ENCODE data around the gene INTS3.
A peak's percentile ranks its signal among the peaks of the same experiment; 100 is the strongest.

The INTS3 gene

GRCh38 chr1:153775458-153776327 is 47.8 kb downstream of the INTS3 start:
- no peaks in the 10 kb centered on the region for H3K36me3 ChIP-seq (ENCODE audit: insufficient read depth)
- peaks cover 4% of the 10 kb centered on the region for H3K4me1 ChIP-seq (ENCODE audit: low read depth, poor library complexity, severe bottlenecking)
- TF ChIP-seq, protein P1, sequence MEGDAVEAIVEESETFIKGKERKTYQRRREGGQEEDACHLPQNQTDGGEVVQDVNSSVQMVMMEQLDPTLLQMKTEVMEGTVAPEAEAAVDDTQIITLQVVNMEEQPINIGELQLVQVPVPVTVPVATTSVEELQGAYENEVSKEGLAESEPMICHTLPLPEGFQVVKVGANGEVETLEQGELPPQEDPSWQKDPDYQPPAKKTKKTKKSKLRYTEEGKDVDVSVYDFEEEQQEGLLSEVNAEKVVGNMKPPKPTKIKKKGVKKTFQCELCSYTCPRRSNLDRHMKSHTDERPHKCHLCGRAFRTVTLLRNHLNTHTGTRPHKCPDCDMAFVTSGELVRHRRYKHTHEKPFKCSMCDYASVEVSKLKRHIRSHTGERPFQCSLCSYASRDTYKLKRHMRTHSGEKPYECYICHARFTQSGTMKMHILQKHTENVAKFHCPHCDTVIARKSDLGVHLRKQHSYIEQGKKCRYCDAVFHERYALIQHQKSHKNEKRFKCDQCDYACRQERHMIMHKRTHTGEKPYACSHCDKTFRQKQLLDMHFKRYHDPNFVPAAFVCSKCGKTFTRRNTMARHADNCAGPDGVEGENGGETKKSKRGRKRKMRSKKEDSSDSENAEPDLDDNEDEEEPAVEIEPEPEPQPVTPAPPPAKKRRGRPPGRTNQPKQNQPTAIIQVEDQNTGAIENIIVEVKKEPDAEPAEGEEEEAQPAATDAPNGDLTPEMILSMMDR (conservative IDR thresholded peaks at IDR 0.05; ENCODE audit: low read depth, low read length), result 0 out of 2 replicates have a peak, but pooled peaks have one; percentile 13
- no peak overlapping the region; the same call in 1 of the 2 replicates for H3K9ac ChIP-seq
- H3K27ac ChIP-seq, result no peak overlapping the region
- peak overlapping the region; percentile 82 for H2AFZ ChIP-seq (ENCODE audit: low read depth)
- peak overlapping the region; percentile 82 for H3K4me2 ChIP-seq
- no peaks in the 10 kb centered on the region for H4K20me1 ChIP-seq (ENCODE audit: insufficient read depth)
- H3K79me2 ChIP-seq (ENCODE audit: insufficient read depth, low read depth), result no peaks in the 10 kb centered on the region
- peaks cover 32% of the 10 kb centered on the region for H3K27me3 ChIP-seq (ENCODE audit: insufficient read depth, low read depth)
- peak overlapping the region; percentile 96 for H3K4me3 ChIP-seq (IDR thresholded peaks at IDR 0.05; ENCODE audit: insufficient read depth, low read depth, low read length)

DNA sequence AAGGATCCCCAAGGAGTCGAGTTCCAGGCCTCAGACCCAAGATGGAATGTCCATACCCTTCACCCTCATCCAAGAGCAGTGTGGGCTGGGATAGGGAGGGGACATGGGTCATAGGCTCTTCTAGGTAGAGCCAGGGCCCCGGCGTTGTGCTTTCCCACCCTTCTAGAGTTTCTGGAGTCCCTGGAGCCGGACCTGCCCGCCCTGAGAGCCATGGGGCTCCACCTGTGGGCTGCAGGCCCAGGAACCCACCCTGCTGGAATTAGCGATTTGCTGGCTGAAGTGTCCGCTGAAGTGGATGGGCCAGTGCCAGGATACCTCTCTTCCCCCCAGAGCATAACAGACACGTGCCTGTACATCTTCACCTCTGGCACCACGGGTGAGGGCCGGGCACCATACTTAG is 48.5 kb downstream of the INTS3 start:
- peak overlapping the region; percentile 82 for H2AFZ ChIP-seq (ENCODE audit: low read depth)
- H3K4me3 ChIP-seq (IDR thresholded peaks at IDR 0.05; ENCODE audit: insufficient read depth, low read depth, low read length), result peak overlapping the region; percentile 96
- peaks cover 32% of the 10 kb centered on the region for H3K27me3 ChIP-seq (ENCODE audit: insufficient read depth, low read depth)
- H3K9ac ChIP-seq, result no peak overlapping the region
- H4K20me1 ChIP-seq (ENCODE audit: insufficient read depth), result no peaks in the 10 kb centered on the region
- TF ChIP-seq, protein P1 (conservative IDR thresholded peaks at IDR 0.05; ENCODE audit: low read depth, low read length), result no peak
- peaks cover 4% of the 10 kb centered on the region for H3K4me1 ChIP-seq (ENCODE audit: low read depth, poor library complexity, severe bottlenecking)
- H3K36me3 ChIP-seq (ENCODE audit: insufficient read depth), result no peaks in the 10 kb centered on the region
- H3K27ac ChIP-seq, result no peak overlapping the region
- peak overlapping the region; percentile 82 for H3K4me2 ChIP-seq
- no peaks in the 10 kb centered on the region for H3K79me2 ChIP-seq (ENCODE audit: insufficient read depth, low read depth)

GRCh38 chr1:153776845-153777370 is 49.1 kb downstream of the INTS3 start:
- Histone ChIP-seq H3K36me3 (ENCODE audit: insufficient read depth) (no peaks in the 10 kb centered on the region), H4K20me1 (ENCODE audit: insufficient read depth) (no peaks in the 10 kb centered on the region), H3K27ac (no peak overlapping the region), H3K9ac (no peak overlapping the region), H3K79me2 (ENCODE audit: insufficient read depth, low read depth) (no peaks in the 10 kb centered on the region), H3K4me3 (IDR thresholded peaks at IDR 0.05; ENCODE audit: insufficient read depth, low read depth, low read length) (no peak overlapping the region), H3K4me2 (no peak overlapping the region), H3K27me3 (ENCODE audit: insufficient read depth, low read depth) (peaks cover 32% of the 10 kb centered on the region), H3K4me1 (ENCODE audit: low read depth, poor library complexity, severe bottlenecking) (peaks cover 4% of the 10 kb centered on the region), H2AFZ (ENCODE audit: low read depth) (no peak overlapping the region)
- TF ChIP-seq, protein P1 (conservative IDR thresholded peaks at IDR 0.05; ENCODE audit: low read depth, low read length), result no peak

GRCh38 chr1:153777648-153778047 is 49.8 kb downstream of the INTS3 start:
- no peaks in the 10 kb centered on the region for H3K36me3 ChIP-seq (ENCODE audit: insufficient read depth)
- H3K4me3 ChIP-seq (IDR thresholded peaks at IDR 0.05; ENCODE audit: insufficient read depth, low read depth, low read length), result no peak overlapping the region
- H3K79me2 ChIP-seq (ENCODE audit: insufficient read depth, low read depth), result no peaks in the 10 kb centered on the region
- H3K27me3 ChIP-seq (ENCODE audit: insufficient read depth, low read depth), result peaks cover 32% of the 10 kb centered on the region
- H3K27ac ChIP-seq, result no peak overlapping the region
- no peak overlapping the region for H2AFZ ChIP-seq (ENCODE audit: low read depth)
- H3K9ac ChIP-seq, result no peak overlapping the region
- H4K20me1 ChIP-seq (ENCODE audit: insufficient read depth), result no peaks in the 10 kb centered on the region
- no peak overlapping the region for H3K4me2 ChIP-seq
- TF ChIP-seq, protein P1 (conservative IDR thresholded peaks at IDR 0.05; ENCODE audit: low read depth, low read length), result no peak
- H3K4me1 ChIP-seq (ENCODE audit: low read depth, poor library complexity, severe bottlenecking), result peaks cover 8% of the 10 kb centered on the region
